Medulla oblongata (tissue), 1 donor: ENCODE measurements around the gene DEGS2.
"Not testable (repeated sequence)": the region's sequence is repeated elsewhere in the genome, so short reads cannot be mapped to it uniquely, and the experiment has no call there.

Source experiments
- DNase-seq: peaks from one replicate; pipeline ENCODE4 v3.0.0-alpha.2; 2015; ENCODE audit errors: extremely low spot score

DEGS2 gene

DNA sequence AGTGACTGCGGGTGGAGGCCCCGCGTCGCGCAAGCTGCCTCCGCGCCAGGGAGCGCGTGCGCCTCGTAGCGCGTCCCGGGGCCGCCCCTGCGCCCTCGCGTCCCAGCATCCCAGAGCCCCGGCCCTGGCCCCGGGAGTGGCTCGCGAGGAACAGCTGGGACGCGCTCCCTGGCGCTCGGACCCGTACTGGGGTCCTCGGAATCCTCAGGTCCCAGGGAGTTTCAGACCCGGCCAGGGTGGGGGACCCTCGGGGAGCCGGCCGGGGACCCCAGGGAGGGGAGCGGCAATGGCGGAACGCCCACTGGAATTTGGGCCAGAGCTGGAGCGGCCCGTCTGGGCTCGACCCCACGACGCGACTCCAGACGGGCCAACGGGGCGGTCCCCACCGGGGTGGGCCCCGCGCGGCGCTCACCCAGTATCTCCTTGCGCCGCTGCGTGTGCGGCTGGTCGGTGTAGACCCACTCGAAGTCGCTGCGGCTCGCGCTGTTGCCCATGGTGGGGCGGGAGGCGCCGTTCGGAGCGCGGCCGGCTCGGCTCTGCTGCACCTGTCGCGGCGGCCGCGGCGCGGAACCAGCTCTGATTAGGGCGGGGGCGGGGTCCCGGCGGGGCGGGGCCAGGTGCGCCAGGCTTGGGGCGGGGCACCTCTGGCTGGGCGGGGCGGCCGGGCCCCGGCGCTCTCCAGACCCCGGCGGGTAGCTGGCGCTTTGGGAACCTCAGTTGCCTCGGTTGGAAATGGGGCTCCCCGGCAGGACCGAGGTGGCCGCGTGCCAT, at the start of gene DEGS2:
Gene DEGS2, minus strand, starts transcription at position 552 of the 771 bp plus-strand sequence. Its CDS starts 58 bp downstream, at position 494.
- no peak for DNase-seq

DNA sequence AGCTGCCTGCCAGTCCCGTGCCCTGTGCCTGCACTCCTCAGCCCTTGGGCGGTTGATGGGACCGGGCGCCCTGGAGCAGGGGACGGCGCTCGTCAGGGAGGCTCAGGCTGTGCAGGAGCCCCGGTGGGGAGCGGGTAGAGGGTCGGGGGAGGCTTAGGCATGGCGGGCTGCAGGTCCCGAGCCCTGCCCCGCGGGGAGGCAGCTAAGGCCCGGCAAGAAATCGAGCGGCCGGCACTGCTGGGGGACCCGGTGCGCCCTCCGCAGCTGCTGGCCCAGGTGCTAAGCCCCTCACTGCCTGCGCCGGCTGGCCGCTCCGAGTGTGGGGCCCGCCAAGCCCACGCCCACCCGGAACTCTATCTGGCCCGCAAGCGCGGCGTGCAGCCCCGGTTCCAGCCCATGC, 48.7 kb upstream of the DEGS2 start:
- DNase-seq, result not testable (repeated sequence)

DNA sequence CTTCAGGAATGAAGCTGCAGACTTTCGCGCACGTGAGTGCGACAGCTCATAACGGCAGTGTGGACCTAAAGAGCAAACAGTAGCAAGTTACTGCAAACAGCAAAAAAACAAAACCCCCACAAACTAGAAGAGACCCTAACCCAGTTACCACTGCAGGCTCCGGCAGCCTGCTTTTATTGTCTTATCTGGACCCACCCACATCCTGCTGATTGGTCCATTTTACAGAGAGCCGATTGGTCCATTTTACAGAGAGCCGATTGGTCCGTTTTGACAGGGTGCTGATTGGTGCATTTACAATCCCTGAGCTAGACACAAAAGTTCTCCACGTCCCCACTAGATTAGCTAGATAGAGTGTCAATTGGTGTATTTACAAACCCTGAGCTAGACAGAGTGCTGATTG, 48.1 kb upstream of the DEGS2 start:
- not testable (repeated sequence) for DNase-seq

DNA sequence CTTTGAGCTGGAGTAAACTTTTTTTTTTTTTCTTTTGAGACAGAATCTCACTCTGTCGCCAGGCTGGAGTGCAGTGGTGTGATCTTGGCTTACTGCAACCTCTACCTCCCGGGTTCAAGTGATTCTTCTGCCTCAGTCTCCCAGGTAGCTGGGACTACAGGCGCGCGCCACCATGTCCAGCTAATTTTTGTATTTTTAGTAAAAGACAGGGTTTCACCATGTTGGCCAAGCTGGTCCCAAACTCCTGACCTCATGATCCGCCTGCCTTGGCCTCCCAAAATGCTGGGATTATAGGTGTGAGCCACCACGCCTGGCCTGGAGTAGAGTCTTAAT, 45.4 kb upstream of the DEGS2 start:
- not testable (repeated sequence) for DNase-seq

DNA sequence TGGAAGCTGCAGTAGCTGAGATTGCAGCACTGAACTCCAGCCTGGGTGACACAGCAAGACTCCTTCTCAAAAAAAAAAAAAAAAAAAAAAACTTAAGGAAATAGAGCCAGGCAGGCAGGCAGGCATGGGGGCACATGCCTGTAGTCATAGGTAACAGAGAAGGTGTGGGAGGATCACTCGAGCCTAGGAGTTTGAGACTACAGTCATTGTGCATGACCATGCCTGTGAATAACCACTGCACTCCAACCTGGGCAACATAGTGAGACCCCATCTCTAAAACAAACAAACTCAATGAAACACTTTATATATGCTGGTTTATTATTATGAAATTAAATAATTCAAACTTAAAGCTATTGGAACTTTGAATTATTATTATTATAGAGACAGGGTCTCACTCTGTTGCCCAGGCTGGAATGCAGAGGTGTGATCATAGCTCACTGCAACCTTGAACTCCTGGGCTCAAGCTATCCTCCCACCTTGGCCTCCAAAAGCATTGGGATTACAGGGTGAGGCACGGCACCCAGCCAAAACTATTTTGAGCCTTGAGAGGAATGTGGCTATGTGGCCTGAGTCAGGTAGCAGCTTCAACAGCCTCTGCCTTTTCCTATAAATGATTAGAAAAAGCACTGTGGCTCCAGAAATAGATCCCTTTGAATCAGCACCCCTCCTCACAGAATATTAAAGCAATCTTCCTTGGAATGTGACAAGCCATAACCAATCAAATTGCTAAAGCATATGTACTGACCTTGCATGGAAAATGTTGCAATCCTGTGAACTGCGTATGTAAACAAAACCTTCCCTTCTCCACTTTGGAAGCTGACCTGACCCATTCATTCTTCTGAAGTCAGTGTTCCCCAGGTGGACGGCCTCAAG, 44.8 kb upstream of the DEGS2 start:
- DNase-seq, result no peak

DNA sequence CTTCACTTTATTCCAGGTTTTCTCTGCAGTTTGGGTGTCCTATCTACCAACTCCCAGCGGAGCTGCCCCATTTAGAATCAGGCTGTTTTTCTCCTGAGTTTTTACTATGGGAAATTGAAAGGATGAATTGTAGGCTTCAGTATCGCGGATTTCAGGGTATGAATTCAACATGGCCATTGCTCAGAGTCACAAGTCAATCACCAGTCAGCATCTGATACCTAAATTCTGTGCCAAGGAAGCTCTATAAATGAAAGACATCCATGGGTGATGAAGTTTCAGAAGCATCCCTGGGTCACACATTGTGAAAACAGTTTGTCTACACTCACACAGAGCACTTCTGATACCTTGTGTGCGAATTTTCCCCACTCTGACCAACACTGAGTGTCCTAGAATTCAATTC, 43.7 kb upstream of the DEGS2 start:
- no peak for DNase-seq

DNA sequence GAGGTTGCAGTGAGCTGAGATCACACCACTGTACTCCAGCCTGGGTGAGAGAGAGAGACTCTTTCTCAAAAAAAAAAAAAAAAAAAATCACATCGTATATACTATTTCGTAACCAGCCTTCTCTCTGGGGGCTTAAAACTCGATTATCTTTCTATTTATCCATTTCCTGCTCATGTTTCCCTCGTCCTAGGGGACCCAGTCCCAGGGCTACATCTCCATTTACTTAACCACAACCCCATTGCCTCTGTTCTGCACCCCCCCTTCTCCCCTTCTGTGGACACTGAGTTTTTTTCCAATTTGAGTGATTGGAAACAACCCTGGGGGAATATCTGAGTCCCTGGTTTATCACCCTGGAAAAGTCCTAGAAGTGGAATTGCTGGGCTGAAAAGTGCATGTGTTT, 43.3 kb upstream of the DEGS2 start:
- DNase-seq, result no peak

DNA sequence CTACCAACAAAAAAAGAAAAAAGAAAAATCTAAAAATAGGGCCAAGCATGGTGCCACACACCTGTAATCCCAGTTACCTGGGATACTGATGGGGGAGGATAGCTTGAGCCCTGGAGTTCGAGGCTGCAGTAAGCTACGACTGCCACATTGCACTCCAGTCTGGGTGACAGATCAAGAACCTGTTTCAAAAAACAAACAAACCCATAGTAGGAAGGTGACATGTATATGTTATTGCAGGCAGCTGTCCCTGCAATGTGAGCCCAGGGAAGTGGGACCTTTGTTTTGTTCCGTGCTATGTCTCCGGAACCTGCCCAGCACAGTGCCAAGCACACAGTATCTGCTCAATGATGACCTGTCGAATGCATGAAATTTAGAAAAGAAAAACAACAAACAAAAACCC, 42.3 kb upstream of the DEGS2 start:
- DNase-seq, result no peak

DNA sequence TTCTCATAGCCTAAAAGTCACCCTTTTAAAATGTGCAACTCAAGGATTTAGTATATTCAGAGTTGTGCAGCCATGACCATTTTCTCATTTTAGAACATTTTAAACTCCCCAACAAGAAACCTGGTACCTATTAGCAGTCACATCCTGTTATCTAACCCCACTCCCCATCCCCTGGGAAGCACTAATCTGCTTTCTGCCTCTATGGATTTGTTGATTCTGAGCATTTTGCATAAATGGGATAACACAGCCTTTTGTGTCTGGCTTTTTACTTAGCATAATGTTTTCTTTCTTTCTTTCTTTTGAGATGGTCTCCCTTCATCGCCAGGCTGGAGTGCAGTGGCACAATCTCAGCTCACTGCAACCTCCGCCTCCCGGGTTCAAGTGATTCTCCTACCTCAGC, 40.9 kb upstream of the DEGS2 start:
- DNase-seq, result no peak

DNA sequence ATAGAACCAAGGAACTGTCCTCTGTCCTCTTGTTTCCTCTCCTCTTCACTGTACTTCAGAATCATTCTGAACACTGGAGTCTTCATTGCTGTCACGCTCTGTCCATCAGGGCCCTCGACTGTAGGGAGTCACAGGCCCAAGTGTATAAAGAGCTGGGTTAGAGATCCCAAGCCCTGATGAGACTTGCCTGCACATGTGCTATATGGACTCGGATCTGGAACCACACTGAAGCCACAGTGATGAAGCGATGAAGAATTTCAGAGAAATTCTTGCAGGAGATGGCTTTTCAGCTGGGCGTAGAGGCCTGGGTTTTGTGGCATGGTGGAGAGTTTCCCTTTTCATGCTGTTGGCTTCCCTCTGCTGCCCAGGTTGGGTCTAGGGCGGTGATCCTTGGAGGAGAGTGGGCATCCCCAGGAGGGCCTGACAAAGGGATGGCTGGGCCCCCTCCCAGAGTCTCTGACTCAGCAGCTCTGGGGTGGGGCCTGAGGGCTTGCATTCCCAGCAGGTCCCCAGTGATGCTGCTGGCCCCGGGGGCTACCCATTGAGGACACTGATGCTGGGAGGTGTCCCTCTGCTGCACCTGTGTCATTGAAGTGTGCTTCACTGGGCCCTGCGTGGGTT, 39.9 kb upstream of the DEGS2 start:
- no peak for DNase-seq

DNA sequence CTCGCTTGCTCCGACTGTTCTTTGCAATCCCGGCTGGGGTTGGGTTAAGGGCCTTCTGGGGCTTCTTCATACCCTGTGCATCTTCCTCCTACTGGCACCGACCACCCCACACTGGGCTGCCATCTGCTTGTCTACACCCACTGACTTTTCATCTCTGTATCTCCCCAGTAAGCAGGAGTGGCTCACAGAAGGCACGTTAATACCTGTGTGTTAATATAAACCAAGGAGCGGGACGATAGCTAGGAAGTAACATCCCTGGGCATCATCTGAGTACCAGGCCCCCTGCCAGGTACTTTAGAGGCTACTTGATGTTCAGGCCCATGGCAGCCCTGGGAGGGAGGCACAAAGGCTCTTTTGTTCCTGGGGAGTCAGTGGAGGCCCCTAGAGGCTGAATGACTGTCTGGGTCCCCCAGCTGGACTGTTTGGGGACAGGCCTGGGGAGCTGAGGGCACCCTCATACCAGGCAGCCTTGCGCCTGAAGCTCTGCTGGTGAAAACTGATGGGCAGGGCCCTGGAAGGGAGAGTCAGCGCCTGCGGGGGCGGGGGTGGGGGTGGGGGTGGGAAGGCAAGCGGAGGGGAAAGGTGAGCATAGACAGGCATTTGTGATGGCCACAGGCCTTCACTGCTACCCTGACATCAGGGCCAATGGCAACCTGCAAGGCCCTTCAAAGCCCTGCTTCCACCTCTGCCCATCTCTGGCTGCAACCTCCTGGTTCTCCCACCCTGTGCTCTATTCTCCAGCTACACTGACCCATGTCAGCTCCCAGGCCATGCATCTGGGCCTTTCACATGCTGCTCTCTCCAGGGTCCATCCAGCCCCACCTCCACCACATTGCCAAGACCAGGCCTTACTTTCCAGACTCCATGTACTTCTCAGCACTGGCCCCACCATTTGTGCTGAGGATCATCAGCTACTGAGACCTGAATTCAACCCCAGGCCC, 34.2 kb upstream of the DEGS2 start:
- DNase-seq, result peak; percentile 76

DNA sequence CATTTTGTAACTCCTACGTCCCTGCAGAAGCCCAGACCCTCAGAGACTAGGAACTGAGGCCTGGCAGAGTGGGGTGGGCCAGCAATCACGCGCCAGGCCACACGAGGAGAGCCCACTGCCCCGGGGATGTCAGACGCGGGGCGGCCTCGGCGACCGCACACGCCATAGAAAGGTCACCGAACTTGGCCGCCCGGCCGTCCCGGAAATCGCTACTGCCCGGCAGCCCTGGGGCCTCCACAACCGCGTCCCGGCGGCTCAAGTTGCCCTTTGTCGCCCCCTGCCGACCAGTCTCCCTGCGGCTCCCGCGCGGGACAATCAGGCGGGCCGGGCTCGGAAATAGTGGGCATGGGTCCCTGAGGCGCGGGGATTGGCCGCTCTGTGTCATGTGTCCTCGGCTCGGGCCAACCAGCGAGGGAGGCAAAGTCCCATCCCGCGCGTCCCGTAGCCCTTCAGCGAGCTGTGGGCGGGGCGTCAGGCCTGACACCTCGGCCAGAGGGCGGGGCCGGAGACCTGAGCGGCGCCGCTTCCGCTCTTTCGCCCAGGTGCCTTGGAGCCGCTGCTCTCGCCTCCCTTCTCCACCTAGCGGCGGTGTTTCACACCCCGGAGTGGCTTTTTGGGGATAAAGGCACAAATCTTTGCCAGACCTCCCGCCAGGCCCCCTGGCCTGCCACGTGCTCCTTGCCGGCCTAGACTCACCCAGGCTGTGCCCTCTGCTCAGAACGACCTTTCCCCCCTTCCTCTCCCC, 33.4 kb upstream of the DEGS2 start:
- peak; percentile 98 for DNase-seq

DNA sequence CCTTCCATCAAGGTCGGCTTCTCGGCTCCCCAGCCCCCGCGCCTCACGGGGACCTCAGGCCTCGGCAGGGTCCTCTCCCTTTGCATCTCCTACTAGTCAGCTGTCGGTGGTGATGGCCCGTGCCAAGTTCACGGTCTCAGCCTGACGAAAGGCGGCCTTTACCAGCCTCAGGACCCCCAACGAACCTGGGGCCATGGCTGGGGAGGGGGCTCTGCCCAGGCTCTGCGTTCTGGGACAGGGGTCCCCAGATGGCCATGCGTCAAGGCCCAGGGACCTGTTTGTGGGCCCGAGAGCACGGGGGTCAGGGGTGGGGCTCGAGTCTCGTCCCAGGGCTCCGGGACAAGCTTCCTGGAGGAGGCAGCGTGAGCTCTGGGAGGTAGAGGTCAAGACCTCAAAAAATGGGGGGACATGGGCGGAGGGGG, 32.8 kb upstream of the DEGS2 start:
- no peak for DNase-seq

DNA sequence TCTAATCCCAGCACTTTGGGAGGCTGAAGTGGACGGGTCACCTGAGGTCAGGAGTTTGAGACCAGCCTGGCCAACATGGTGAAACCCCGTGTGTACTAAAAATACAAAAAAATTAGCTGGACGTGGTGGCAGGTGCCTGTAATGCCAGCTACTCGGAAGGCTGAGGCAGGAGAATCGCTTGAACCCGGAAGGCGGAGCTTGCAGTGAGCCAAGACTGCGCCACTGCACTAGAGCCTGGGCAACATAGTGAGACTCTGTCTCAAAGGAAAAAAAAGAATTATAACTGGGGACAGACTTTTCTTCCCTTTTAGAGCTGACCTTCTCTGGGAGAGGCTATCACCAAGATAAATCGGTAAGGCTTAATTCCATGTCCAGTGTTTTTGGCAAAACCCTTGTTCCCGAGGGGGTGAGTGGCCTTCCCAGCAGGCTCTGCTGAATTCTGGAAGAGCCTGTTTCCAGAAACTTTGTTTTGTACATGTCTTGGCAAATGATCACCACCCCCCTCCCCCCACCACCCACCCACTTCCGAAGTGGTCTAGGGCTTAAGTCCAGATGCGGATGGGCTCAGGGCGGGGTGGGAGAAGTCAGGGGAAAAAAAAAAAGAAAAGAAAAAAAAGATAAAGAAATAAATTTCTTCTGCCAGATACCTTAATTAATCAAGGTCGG, 32.3 kb upstream of the DEGS2 start:
- no peak for DNase-seq

DNA sequence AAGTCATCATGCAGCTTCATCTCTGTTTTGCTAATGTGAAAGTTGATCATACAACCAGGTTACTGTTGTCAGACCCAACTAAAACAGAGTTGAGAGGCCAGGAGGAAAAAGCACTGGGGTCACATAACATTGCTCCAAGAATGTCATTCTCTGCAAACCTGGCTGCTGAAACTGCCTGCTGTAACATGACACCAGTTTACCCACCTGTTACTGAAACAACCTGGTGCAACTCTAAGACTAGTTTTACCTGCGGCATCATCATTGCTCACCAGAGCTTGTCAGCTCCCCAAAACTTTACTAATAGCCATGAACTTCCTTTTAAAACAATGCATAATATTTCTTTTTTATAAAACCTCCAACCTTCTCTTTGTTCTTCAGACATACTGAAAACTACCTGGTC, 30.7 kb upstream of the DEGS2 start:
- no peak for DNase-seq

DNA sequence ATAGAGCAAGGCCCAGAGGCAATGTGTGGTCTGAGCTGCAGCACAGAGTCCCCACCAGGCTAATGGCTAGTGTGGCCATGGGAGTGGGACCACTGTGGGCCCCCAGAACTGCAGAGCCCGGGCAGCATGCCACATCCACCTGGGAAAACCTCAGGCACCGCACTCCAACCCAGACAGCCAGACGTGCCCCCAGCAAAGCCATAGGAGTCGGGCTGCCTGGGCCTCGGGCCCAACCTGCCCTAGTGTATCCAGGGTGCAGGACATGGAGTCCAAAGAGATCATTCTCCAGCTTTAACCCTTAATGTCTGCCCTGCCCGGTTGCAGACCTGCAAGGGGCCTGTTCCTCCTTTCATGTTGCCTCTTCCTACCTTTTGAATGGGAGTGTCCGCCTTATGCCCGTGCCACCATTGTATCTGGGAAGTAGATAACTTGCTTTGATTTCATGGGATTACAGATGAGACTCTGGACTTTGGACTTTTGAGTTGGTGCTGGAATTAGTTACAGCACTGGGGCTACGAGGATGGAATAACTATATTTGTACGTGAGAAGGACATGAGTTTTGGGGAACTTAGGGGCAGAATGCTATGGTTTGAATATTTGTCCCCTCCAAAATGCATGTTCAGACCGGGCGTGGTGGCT, 29.1 kb upstream of the DEGS2 start:
- no peak for DNase-seq

DNA sequence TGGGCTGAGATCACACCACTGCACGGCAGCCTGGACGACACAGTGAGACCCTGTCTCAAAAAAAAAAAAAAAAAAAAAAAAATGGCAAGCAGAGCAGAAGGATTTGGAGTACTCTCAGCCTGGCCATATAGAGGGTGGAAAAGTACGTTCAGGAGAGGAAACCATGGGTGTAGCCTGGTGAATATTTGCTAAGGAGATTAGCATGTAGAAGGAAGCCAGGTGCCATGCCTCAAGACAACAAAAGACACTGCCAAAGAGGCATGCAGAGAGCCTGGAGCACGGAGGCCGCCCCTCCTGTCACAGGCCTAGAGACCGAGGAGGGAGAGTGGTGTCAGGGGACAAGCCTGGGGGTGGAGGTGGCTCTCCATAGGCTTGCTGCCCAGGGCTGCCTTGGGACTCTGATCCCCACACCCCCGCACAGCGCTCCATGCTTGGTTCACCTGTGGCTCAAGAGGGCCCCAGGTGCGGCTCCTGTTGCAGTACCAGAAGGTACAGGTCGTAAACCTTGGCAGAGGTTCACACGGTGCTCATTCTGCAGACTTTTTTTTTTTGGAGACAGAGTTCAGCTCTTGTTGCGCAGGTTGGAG, 27.9 kb upstream of the DEGS2 start:
- DNase-seq, result no peak

DNA sequence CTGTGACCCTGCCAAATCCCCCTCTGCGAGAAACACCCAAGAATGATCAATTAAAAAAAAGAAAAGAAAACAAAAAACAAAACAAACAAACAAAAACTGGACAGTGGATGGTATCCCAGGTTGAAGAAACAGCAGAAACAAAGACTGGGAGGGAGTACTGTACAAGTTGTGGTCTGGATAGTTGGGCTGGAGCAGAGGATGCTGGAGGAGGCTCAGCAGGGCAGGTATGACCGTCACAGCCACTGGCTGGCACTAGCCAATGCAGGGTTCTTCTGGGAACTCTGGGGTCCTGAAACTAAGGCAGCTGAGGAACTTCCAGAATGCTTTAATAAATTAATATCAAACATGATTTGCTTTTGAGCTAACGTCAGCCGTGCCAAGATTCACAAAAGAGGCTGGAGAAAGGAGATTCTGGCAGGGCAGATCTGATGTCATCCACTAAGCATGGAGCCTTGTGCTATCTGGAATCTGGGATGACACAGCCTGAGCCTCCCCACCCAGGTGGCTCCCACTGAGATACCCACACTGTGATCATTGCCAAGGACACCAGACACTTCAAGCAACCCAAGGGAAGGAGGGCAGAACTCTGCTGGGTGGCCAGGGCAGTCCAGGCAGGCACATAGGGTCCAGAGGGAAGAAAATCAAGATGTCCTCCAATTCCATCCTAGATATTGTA, 22.6 kb upstream of the DEGS2 start:
- DNase-seq, result not testable (repeated sequence)

DNA sequence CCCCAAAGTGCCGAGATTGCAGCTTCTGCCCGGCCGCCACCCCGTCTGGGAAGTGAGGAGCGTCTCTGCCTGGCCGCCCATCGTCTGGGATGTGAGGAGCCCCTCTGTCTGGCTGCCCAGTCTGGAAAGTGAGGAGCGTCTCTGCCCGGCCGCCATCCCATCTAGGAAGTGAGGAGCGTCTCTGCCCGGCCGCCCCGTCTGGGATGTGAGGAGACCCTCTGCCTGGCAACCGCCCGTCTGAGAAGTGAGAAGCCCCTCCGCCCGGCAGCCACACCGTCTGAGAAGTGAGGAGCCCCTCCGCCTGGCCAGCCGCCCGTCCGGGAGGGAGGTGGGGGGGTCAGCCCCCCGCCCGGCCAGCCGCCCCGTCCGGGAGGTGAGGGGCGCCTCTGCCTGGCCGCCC, 21.2 kb upstream of the DEGS2 start:
- not testable (repeated sequence) for DNase-seq
